CD14-positive monocyte (primary cell): ENCODE measurements around the gene OPALIN. TPM values are rescaled to one million over a fixed set of nuclear protein-coding genes. Genes with fewer than 3 reads are reported as not detected.

Experiments
- DNase-seq, 3 donors: peaks; one replicate each; pipeline ENCODE4 v3.0.0-alpha.2; 2011 to 2022
- H2AFZ ChIP-seq: 2 replicates; pipeline ENCODE4 v1.6.0; 2012; ENCODE audit warnings: mild to moderate bottlenecking, low read depth, low read length, inconsistent platforms; ENCODE audit not compliant: insufficient read depth, poor library complexity, severe bottlenecking
- H3K27ac ChIP-seq, 2 donors: 1 replicate in 1 of 2; 2 replicates in 1 of 2; pipeline ENCODE4 v1.5.1; 2012 to 2013; ENCODE audit warnings: low read length in 2 of 2, control low read depth in 1 of 2, inconsistent platforms in 1 of 2, low read depth in 1 of 2, mild to moderate bottlenecking in 1 of 2
- H3K27me3 ChIP-seq, 2 donors: one replicate each; pipeline versions ENCODE4 v1.6.0 to v1.6.1; 2011 to 2013; ENCODE audit warnings: low read length in 2 of 2; ENCODE audit not compliant: control insufficient read depth in 2 of 2, insufficient read depth in 2 of 2
- H3K36me3 ChIP-seq, 2 donors: replicated peaks in 1 of 2; 1 replicate in 1 of 2; 2 replicates in 1 of 2; pipeline versions ENCODE4 v1.5.1 to v1.6.1; 2012 to 2013; ENCODE audit warnings: low read length in 2 of 2, control low read depth in 1 of 2, inconsistent platforms in 1 of 2, mild to moderate bottlenecking in 1 of 2; ENCODE audit not compliant: insufficient read depth in 2 of 2, control insufficient read depth in 1 of 2
- H3K4me1 ChIP-seq, 2 donors: 1 replicate in 1 of 2; 2 replicates in 1 of 2; pipeline versions ENCODE4 v1.5.1 to v1.6.1; 2012 to 2013; ENCODE audit warnings: low read length in 2 of 2, control low read depth in 1 of 2, inconsistent platforms in 1 of 2, mild to moderate bottlenecking in 1 of 2, moderate library complexity in 1 of 2; ENCODE audit not compliant: insufficient read depth in 2 of 2, control insufficient read depth in 1 of 2
- H3K4me2 ChIP-seq: replicated peaks from 2 replicates; pipeline ENCODE3; 2012; ENCODE audit warnings: low read length, moderate library complexity, mild to moderate bottlenecking; ENCODE audit not compliant: poor library complexity, severe bottlenecking; ENCODE audit errors: extremely low read depth
- H3K4me3 ChIP-seq, 3 experiments: fragments of 200-600 bp in 1 of 3; sonication (generic) in 1 of 3; replicated peaks in 1 of 3; 1 replicate in 2 of 3; 2 replicates in 1 of 3; pipeline ENCODE4 v1.5.1; 2011 to 2013; ENCODE audit warnings: low read length in 3 of 3, mild to moderate bottlenecking in 3 of 3, control low read depth in 2 of 3, low read depth in 2 of 3, inconsistent platforms in 1 of 3, moderate library complexity in 1 of 3
- H3K79me2 ChIP-seq: 2 replicates; pipeline ENCODE4 v1.6.0; 2012; ENCODE audit warnings: mild to moderate bottlenecking, control low read depth, inconsistent platforms, low read length, moderate library complexity; ENCODE audit not compliant: insufficient read depth
- H3K9ac ChIP-seq: 2 replicates; pipeline ENCODE4 v1.6.0; 2017; ENCODE audit warnings: low read length, mild to moderate bottlenecking; ENCODE audit not compliant: insufficient read depth, poor library complexity, severe bottlenecking
- H3K9me3 ChIP-seq, 2 donors: replicated peaks in 1 of 2; 1 replicate in 1 of 2; 2 replicates in 1 of 2; pipeline versions ENCODE4 v1.5.1 to v1.6.1; 2012 to 2013; ENCODE audit warnings: low read length in 2 of 2, control low read depth in 1 of 2; ENCODE audit not compliant: control insufficient read depth in 1 of 2, insufficient read depth in 1 of 2
- H4K20me1 ChIP-seq: 2 replicates; pipeline ENCODE4 v1.6.0; 2012; ENCODE audit warnings: mild to moderate bottlenecking, low read length, control low read depth, moderate library complexity; ENCODE audit not compliant: insufficient read depth
- H3K27ac Mint-ChIP-seq, 7 donors: one replicate each; pipeline ENCODE4 v1.8.0; 2020; ENCODE audit warnings: mild to moderate bottlenecking in 7 of 7, mixed read lengths in 7 of 7, moderate library complexity in 6 of 7, inconsistent platforms in 2 of 7
- H3K27me3 Mint-ChIP-seq, 3 donors: one replicate each; pipeline ENCODE4 v1.8.0; 2021 to 2022; ENCODE audit warnings: low read depth in 3 of 3, mild to moderate bottlenecking in 3 of 3, mixed read lengths in 3 of 3, moderate library complexity in 3 of 3, inconsistent platforms in 1 of 3
- H3K36me3 Mint-ChIP-seq, 2 donors: one replicate each; pipeline ENCODE4 v1.8.0; 2020; ENCODE audit warnings: mixed read lengths in 2 of 2, inconsistent platforms in 1 of 2, mild to moderate bottlenecking in 1 of 2
- H3K4me1 Mint-ChIP-seq: one replicate; pipeline ENCODE4 v1.8.0; 2020; ENCODE audit warnings: mild to moderate bottlenecking, mixed read lengths
- H3K4me3 Mint-ChIP-seq, 2 donors: one replicate each; pipeline ENCODE4 v1.8.0; 2020; ENCODE audit warnings: mild to moderate bottlenecking in 2 of 2, mixed read lengths in 2 of 2, moderate library complexity in 1 of 2
- H3K9me3 Mint-ChIP-seq, 7 donors: one replicate each; pipeline ENCODE4 v1.8.0; 2020 to 2022; ENCODE audit warnings: mixed read lengths in 7 of 7, mild to moderate bottlenecking in 6 of 7, moderate library complexity in 6 of 7, inconsistent platforms in 2 of 7
- WGBS: methylation state at CpG from one replicate; pipeline ENCODE4 v1.1.5; 2013; ENCODE audit warnings: missing lambda C conversion rate; ENCODE audit not compliant: insufficient coverage; 5-methylcytosine and 5-hydroxymethylcytosine counted together
- intact Hi-C, 2 donors: fragments of 100-400 bp; cut with micrococcal nuclease; formaldehyde crosslinking; loops; one replicate each; pipeline versions ENCODE4 v1.15.0 to v1.15.1; 2023
- polyA plus RNA-seq, 3 donors: library from polyadenylated mRNA; depleted of rRNA in 1 of 3; unstranded in 2 of 3; stranded (reverse) in 1 of 3; fragments of 300-500 nt in 2 of 3; fragments of >200 nt in 1 of 3; fragmentation: Illumina TruSeq in 2 of 3; gene quantifications; 1 replicate in 2 of 3; 2 replicates in 1 of 3; pipeline ENCODE4 v1.2.3, GENCODE V29; 2012 to 2021
- TF ChIP-seq, protein P1 (sequence below): fragments of 200-600 bp; IDR thresholded peaks from one replicate; pipeline ENCODE4 v1.8.0; 2022; ENCODE audit warnings: antibody characterized with exemption, mild to moderate bottlenecking

The OPALIN gene
- polyA plus RNA-seq, 3 donors, result not detected

DNA sequence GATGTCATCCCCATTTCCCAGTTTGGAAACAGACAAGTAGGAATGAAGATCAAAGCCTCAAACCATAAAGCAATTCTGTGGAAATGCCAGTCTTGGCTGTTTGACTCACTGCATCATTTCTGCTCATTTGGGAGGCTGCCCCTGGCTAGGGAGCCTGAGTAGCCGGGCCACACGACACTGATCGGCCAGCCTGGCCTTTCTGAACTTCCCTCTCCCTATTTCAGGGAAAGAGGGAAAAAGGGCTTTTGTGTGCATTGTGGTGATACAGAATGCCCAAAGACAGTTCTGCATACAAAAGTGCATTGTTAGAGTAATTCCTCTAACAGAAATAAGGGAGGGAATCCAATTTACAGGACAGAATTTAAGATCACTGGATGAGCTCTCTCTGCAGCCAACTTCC lies 41.7 kb upstream of the OPALIN start:
- H3K9ac ChIP-seq, result no peak overlapping the region
- no peak overlapping the region for H3K27ac Mint-ChIP-seq

DNA sequence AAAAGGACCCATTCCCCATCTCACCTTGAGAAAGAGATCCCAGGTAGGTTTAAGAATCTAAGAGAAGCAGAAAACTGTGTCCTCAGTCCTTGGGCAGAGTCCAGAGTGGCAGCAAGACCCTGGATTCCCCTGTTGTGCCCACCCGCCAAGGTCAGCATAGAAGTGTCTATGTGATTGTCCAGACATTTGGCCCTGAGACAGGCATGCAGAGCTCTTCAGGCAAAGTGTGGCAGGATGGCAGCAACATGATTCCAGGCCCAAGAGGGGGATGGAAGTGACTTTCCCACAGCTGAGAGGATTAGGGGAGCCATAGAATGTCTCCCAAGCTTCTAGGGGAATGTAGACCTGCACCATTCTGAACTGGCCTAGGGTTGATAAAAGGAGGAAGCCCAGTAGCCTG lies 39.1 kb upstream of the OPALIN start:
- Mint-ChIP-seq H3K4me3 (no peak overlapping the region), H3K4me1 (peaks cover 3% of the 10 kb centered on the region), H3K9me3 (no peaks in the 10 kb centered on the region), H3K36me3 (no peaks in the 10 kb centered on the region), H3K27me3 (peaks cover 12 to 38% (median 34%) of the 10 kb centered on the region in 3 donors), H3K27ac (peak overlapping the region in 1 of 7 donors; percentile 13)
- TF ChIP-seq, protein P1, sequence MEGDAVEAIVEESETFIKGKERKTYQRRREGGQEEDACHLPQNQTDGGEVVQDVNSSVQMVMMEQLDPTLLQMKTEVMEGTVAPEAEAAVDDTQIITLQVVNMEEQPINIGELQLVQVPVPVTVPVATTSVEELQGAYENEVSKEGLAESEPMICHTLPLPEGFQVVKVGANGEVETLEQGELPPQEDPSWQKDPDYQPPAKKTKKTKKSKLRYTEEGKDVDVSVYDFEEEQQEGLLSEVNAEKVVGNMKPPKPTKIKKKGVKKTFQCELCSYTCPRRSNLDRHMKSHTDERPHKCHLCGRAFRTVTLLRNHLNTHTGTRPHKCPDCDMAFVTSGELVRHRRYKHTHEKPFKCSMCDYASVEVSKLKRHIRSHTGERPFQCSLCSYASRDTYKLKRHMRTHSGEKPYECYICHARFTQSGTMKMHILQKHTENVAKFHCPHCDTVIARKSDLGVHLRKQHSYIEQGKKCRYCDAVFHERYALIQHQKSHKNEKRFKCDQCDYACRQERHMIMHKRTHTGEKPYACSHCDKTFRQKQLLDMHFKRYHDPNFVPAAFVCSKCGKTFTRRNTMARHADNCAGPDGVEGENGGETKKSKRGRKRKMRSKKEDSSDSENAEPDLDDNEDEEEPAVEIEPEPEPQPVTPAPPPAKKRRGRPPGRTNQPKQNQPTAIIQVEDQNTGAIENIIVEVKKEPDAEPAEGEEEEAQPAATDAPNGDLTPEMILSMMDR, result no peak
- no peaks in the 10 kb centered on the region for H3K4me1 ChIP-seq
- no peak overlapping the region for H2AFZ ChIP-seq
- H3K79me2 ChIP-seq, result no peaks in the 10 kb centered on the region
- no peak for DNase-seq
- no peaks in the 10 kb centered on the region for H3K9me3 ChIP-seq
- intact Hi-C loops, result loop anchor here in 1 of 2 donors (5.0 kb wide), 1 partner anchor 114 kb away; the partner anchor contains the start of gene TLL2
- no peak overlapping the region for H3K9ac ChIP-seq
- WGBS, result 92% methylated on average over 1 of the region's 1 CpG
- no peak overlapping the region for H3K4me2 ChIP-seq
- no peaks in the 10 kb centered on the region for H3K36me3 ChIP-seq
- H3K27me3 ChIP-seq, result no peaks in the 10 kb centered on the region
- no peak overlapping the region for H3K4me3 ChIP-seq
- no peaks in the 10 kb centered on the region for H4K20me1 ChIP-seq
- H3K27ac ChIP-seq, result no peak overlapping the region

More for the DNA sequence above, 41.7 kb upstream of the OPALIN start:
- Histone ChIP-seq H3K4me3 (no peak overlapping the region), H3K9me3 (no peaks in the 10 kb centered on the region), H4K20me1 (no peaks in the 10 kb centered on the region), H3K36me3 (no peaks in the 10 kb centered on the region), H2AFZ (no peak overlapping the region), H3K4me1 (no peaks in the 10 kb centered on the region), H3K27ac (no peak overlapping the region), H3K79me2 (no peaks in the 10 kb centered on the region), H3K4me2 (no peak overlapping the region), H3K27me3 (no peaks in the 10 kb centered on the region)
- Mint-ChIP-seq H3K9me3 (no peaks in the 10 kb centered on the region), H3K4me1 (peaks cover 3% of the 10 kb centered on the region), H3K27me3 (peaks cover 17 to 34% (median 32%) of the 10 kb centered on the region in 3 donors), H3K4me3 (no peak overlapping the region), H3K36me3 (no peaks in the 10 kb centered on the region)
- intact Hi-C loops, result no loop called here
- DNase-seq, result no peak
- TF ChIP-seq, protein P1, result no peak
- WGBS, result no CpG with 5 or more reads among the region's 3 CpGs
